SK-N-SH (cell line): ENCODE results near the gene ATRN. TPM values are rescaled to one million over a fixed set of nuclear protein-coding genes. Genes with fewer than 3 reads are reported as not detected.

ENCODE experiments used
- CTCF ChIA-PET: fragments of 300-600, 350-600 bp; formaldehyde crosslinking; extraction: SDS; loops from one replicate; lab custom pipeline; 2021; lab: Yijun Ruan, JAX
- POLR2A ChIA-PET: fragments of 350-600 bp; sonication (Branson Sonifier 250); formaldehyde crosslinking; extraction: SDS; loops from one replicate; lab custom pipeline; 2020; ENCODE audit warnings: antibody characterized with exemption, inconsistent platforms; lab: Yijun Ruan, JAX
- DNase-seq: peaks from one replicate; pipeline ENCODE4 v3.0.0; 2012
- H2AFZ ChIP-seq: fragments of 200-600 bp; sonication (generic); 2 replicates; pipeline ENCODE4 v1.8.1; 2016; ENCODE audit warnings: antibody characterized with exemption, mild to moderate bottlenecking, low read depth
- H3F3A ChIP-seq: fragments of 200-600 bp; sonication (generic); replicated peaks from 2 replicates; pipeline ENCODE3; 2016; ENCODE audit warnings: antibody characterized with exemption, mild to moderate bottlenecking; ENCODE audit not compliant: insufficient read depth
- H3K27ac ChIP-seq, 2 experiments: fragments of 200-500 bp in 1 of 2; fragments of 200-600 bp in 1 of 2; sonication (Bioruptor generic) in 1 of 2; sonication (generic), shearing (Covaris generic) in 1 of 2; 2 replicates each; pipeline versions ENCODE4 v1.5.1 to v1.6.1; 2014 to 2016; ENCODE audit warnings: low read depth in 2 of 2, inconsistent platforms in 1 of 2, low read length in 1 of 2, mild to moderate bottlenecking in 1 of 2, mixed read lengths in 1 of 2
- H3K27me3 ChIP-seq: fragments of 200-600 bp; sonication (generic), shearing (Covaris generic); 2 replicates; pipeline ENCODE4 v1.6.1; 2016; ENCODE audit warnings: mixed run types; ENCODE audit not compliant: insufficient read depth
- H3K36me3 ChIP-seq, 2 experiments: fragments of 200-500 bp in 1 of 2; fragments of 200-600 bp in 1 of 2; sonication (Bioruptor generic) in 1 of 2; sonication (generic) in 1 of 2; replicated peaks in 1 of 2; 2 replicates each; pipeline versions ENCODE3 to v1.5.1; 2014 to 2016; ENCODE audit warnings: low read length in 1 of 2, mild to moderate bottlenecking in 1 of 2; ENCODE audit not compliant: insufficient read depth in 2 of 2, control insufficient read depth in 1 of 2
- H3K4me1 ChIP-seq, 2 experiments: fragments of 200-500 bp in 1 of 2; fragments of 200-600 bp in 1 of 2; sonication (Bioruptor generic) in 1 of 2; sonication (generic), shearing (Covaris generic) in 1 of 2; 2 replicates each; pipeline versions ENCODE4 v1.5.1 to v1.6.1; 2014 to 2016; ENCODE audit warnings: low read depth in 1 of 2, low read length in 1 of 2, mixed run types in 1 of 2; ENCODE audit not compliant: insufficient read depth in 2 of 2, control insufficient read depth in 1 of 2
- H3K4me2 ChIP-seq: fragments of 200-600 bp; sonication (generic), shearing (Covaris generic); 2 replicates; pipeline ENCODE4 v1.6.1; 2017; ENCODE audit warnings: mixed run types
- H3K4me3 ChIP-seq, 2 experiments: fragments of 200-500 bp in 1 of 2; fragments of 200-600 bp in 1 of 2; sonication (Bioruptor generic) in 1 of 2; sonication (generic), shearing (Covaris generic) in 1 of 2; 2 replicates each; pipeline versions ENCODE4 v1.5.1 to v1.8.1; 2014 to 2016; ENCODE audit warnings: low read depth in 2 of 2, inconsistent platforms in 1 of 2, low read length in 1 of 2, mild to moderate bottlenecking in 1 of 2, mixed read lengths in 1 of 2, moderate library complexity in 1 of 2
- H3K79me2 ChIP-seq: fragments of 200-600 bp; sonication (generic); 2 replicates; pipeline ENCODE4 v1.8.1; 2017; ENCODE audit warnings: mild to moderate bottlenecking; ENCODE audit not compliant: insufficient read depth
- H3K9ac ChIP-seq: fragments of 200-600 bp; sonication (generic); 2 replicates; pipeline ENCODE4 v1.6.1; 2017; ENCODE audit warnings: mixed run types
- H3K9me2 ChIP-seq: fragments of 200-600 bp; sonication (generic); 2 replicates; pipeline ENCODE4 v1.6.1; 2017; ENCODE audit warnings: mixed run types
- H3K9me3 ChIP-seq: fragments of 200-600 bp; sonication (generic); 2 replicates; pipeline ENCODE4 v1.6.1; 2017; ENCODE audit warnings: mixed run types, mild to moderate bottlenecking, moderate library complexity
- H4K20me1 ChIP-seq: fragments of 200-600 bp; sonication (generic); 2 replicates; pipeline ENCODE4 v1.6.1; 2017; ENCODE audit warnings: mild to moderate bottlenecking, mixed run types; ENCODE audit not compliant: insufficient read depth
- ELF1 ChIP-seq: IDR thresholded peaks from 2 replicates; pipeline ENCODE4 v1.4.0; 2012
- EP300 ChIP-seq, 2 experiments: IDR thresholded peaks; 2 replicates each; pipeline versions ENCODE4 v1.4.0 to v1.6.1; 2012; ENCODE audit warnings: borderline replicate concordance in 1 of 2, low read depth in 1 of 2, low read length in 1 of 2
- FOSL2 ChIP-seq: IDR thresholded peaks from 2 replicates; pipeline ENCODE4 v1.4.0; 2012; ENCODE audit warnings: low read depth, mild to moderate bottlenecking, moderate library complexity, borderline replicate concordance
- FOXJ3 ChIP-seq: sonication (generic); formaldehyde crosslinking; IDR thresholded peaks from 2 replicates; pipeline ENCODE4 v1.5.1; 2020; ENCODE audit warnings: mild to moderate bottlenecking, missing genetic modification reagents
- GABPA ChIP-seq: IDR thresholded peaks from 2 replicates; pipeline ENCODE4 v1.4.0; 2012; ENCODE audit warnings: low read depth, mild to moderate bottlenecking
- GATA2 ChIP-seq: sonication (generic); formaldehyde crosslinking; IDR thresholded peaks from 2 replicates; pipeline ENCODE4 v1.5.0; 2020; ENCODE audit warnings: mild to moderate bottlenecking, missing genetic modification reagents
- JUND ChIP-seq: IDR thresholded peaks from 2 replicates; pipeline ENCODE4 v1.4.0; 2012
- NRF1 ChIP-seq: IDR thresholded peaks from 2 replicates; pipeline ENCODE4 v1.6.1; 2012; ENCODE audit warnings: low read depth, mild to moderate bottlenecking, low read length
- RXRA ChIP-seq: IDR thresholded peaks from 2 replicates; pipeline ENCODE4 v1.4.0; 2012; ENCODE audit warnings: low read depth, mild to moderate bottlenecking, borderline replicate concordance
- SIN3A ChIP-seq: IDR thresholded peaks from 2 replicates; pipeline ENCODE4 v1.6.1; 2012; ENCODE audit warnings: low read depth, mild to moderate bottlenecking, low read length, moderate library complexity, borderline replicate concordance
- SMC3 ChIP-seq: IDR thresholded peaks from 2 replicates; pipeline ENCODE4 v1.6.1; 2012; ENCODE audit warnings: low read depth, low read length, improper control_type of control experiment
- TAF1 ChIP-seq: IDR thresholded peaks from 2 replicates; pipeline ENCODE4 v1.6.1; 2012; ENCODE audit warnings: low read depth, mild to moderate bottlenecking, low read length, moderate library complexity, borderline replicate concordance
- WGBS: methylation state at CpG from one replicate; pipeline ENCODE4 v1.1.6; 2017; ENCODE audit warnings: low lambda C conversion rate; 5-methylcytosine and 5-hydroxymethylcytosine counted together
- polyA plus RNA-seq, 3 experiments: library from polyadenylated mRNA; depleted of rRNA; stranded (reverse); fragments of >200 nt; gene quantifications; 2 replicates each; pipeline ENCODE4 v1.2.3, GENCODE V29; 2012
- TF ChIP-seq, protein P1 (sequence below): IDR thresholded peaks from 2 replicates; pipeline ENCODE4 v1.6.1; 2012; ENCODE audit warnings: mild to moderate bottlenecking, low read depth, low read length, moderate library complexity
- TF ChIP-seq, protein P2 (sequence below): fragments of 150-350 bp; IDR thresholded peaks from 2 replicates; pipeline ENCODE4 v1.6.1; 2017; ENCODE audit warnings: antibody characterized with exemption, low read length, low read depth, borderline replicate concordance
- TF ChIP-seq, protein P3 (sequence below): fragments of 150-350 bp; IDR thresholded peaks from 2 replicates; pipeline ENCODE4 v1.6.1; 2016; ENCODE audit warnings: mild to moderate bottlenecking, low read depth, low read length
- TF ChIP-seq, protein P4 (sequence below): IDR thresholded peaks from 2 replicates; pipeline ENCODE4; 2012

The ATRN gene
- polyA plus RNA-seq, 1 of the 3 experiments (the other 2 are of a cell fraction), result 33.8 TPM

DNA sequence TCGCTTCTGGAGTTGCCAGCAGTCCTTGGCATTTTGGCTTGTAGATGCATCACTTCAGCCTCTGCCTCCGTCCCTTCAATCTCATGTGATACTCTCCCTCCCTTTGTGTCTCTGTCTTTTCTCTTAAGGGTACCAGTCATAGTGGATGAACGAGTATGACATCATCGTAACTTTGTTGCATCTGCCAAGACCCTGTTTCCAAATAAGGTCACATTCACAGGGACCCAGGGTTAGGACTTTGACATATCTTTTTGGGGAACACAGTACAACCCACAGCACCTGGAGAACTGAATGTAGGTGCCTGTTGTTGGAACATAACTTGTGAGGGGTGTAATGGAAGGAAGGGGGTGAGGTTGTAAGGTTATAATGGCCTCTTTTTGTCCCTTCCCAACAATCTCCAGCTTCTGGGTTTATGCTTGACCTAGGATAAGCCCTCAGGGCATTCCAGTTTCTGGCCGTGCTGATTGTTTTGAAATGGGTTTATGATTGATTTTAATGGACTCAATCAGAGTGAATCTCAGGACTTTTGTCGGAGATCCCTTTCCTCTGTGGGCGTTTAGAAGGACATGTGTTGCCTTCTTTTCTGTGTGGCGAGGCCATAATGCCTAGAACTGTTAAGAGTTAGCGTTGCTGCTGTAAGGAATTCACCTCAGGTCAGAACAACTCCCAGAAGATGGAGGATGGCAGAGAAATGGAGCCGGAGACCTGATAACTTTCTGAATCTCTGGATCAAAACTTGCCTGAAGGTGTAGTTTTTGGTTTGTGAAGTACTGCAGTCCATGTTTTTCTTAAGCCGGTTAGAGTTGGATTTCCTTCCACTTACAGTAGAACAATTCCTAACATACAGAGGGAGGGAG, 9.2 kb downstream of the ATRN start:
- Histone ChIP-seq H3K79me2 (peaks cover 36% of the 10 kb centered on the region), H3K4me3 (no peak overlapping the region), H2AFZ (no peak overlapping the region), H3K9me3 (no peaks in the 10 kb centered on the region), H3K27me3 (no peaks in the 10 kb centered on the region), H3K4me1 (peaks cover 0 to 13% of the 10 kb centered on the region in 2 experiments; a peak in 2 of 4 replicates), H3K9me2 (no peaks in the 10 kb centered on the region), H3K9ac (no peak overlapping the region), H3K27ac (no peak overlapping the region), H3K4me2 (no peak overlapping the region), H3K36me3 (no peaks in the 10 kb centered on the region), H3F3A (peaks cover 11% of the 10 kb centered on the region), H4K20me1 (peaks cover 3% of the 10 kb centered on the region; the same call in 1 of the 2 replicates)
- ChIA-PET CTCF (no interaction called here), POLR2A (no interaction called here)
- DNase-seq, result no peak
- TF ChIP-seq, protein P1, sequence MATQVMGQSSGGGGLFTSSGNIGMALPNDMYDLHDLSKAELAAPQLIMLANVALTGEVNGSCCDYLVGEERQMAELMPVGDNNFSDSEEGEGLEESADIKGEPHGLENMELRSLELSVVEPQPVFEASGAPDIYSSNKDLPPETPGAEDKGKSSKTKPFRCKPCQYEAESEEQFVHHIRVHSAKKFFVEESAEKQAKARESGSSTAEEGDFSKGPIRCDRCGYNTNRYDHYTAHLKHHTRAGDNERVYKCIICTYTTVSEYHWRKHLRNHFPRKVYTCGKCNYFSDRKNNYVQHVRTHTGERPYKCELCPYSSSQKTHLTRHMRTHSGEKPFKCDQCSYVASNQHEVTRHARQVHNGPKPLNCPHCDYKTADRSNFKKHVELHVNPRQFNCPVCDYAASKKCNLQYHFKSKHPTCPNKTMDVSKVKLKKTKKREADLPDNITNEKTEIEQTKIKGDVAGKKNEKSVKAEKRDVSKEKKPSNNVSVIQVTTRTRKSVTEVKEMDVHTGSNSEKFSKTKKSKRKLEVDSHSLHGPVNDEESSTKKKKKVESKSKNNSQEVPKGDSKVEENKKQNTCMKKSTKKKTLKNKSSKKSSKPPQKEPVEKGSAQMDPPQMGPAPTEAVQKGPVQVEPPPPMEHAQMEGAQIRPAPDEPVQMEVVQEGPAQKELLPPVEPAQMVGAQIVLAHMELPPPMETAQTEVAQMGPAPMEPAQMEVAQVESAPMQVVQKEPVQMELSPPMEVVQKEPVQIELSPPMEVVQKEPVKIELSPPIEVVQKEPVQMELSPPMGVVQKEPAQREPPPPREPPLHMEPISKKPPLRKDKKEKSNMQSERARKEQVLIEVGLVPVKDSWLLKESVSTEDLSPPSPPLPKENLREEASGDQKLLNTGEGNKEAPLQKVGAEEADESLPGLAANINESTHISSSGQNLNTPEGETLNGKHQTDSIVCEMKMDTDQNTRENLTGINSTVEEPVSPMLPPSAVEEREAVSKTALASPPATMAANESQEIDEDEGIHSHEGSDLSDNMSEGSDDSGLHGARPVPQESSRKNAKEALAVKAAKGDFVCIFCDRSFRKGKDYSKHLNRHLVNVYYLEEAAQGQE, result no peak
- TF ChIP-seq GABPA, result no peak
- TF ChIP-seq SMC3, result no peak
- TF ChIP-seq FOXJ3 (CRISPR knock-in tag), result no peak
- TF ChIP-seq RXRA, result no peak
- TF ChIP-seq GATA2 (CRISPR knock-in tag), result no peak
- TF ChIP-seq SIN3A, result no peak
- TF ChIP-seq ELF1, result no peak
- no peak for TF ChIP-seq EP300 (IDR thresholded peaks at IDR 0.05; ENCODE audit: borderline replicate concordance in 1 of 2, low read depth in 1 of 2, low read length in 1 of 2)
- TF ChIP-seq, protein P2, sequence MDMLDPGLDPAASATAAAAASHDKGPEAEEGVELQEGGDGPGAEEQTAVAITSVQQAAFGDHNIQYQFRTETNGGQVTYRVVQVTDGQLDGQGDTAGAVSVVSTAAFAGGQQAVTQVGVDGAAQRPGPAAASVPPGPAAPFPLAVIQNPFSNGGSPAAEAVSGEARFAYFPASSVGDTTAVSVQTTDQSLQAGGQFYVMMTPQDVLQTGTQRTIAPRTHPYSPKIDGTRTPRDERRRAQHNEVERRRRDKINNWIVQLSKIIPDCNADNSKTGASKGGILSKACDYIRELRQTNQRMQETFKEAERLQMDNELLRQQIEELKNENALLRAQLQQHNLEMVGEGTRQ, result no peak
- TF ChIP-seq, protein P3, sequence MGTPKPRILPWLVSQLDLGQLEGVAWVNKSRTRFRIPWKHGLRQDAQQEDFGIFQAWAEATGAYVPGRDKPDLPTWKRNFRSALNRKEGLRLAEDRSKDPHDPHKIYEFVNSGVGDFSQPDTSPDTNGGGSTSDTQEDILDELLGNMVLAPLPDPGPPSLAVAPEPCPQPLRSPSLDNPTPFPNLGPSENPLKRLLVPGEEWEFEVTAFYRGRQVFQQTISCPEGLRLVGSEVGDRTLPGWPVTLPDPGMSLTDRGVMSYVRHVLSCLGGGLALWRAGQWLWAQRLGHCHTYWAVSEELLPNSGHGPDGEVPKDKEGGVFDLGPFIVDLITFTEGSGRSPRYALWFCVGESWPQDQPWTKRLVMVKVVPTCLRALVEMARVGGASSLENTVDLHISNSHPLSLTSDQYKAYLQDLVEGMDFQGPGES, result no peak
- no peak for TF ChIP-seq TAF1
- no peak for TF ChIP-seq FOSL2
- TF ChIP-seq, protein P4, sequence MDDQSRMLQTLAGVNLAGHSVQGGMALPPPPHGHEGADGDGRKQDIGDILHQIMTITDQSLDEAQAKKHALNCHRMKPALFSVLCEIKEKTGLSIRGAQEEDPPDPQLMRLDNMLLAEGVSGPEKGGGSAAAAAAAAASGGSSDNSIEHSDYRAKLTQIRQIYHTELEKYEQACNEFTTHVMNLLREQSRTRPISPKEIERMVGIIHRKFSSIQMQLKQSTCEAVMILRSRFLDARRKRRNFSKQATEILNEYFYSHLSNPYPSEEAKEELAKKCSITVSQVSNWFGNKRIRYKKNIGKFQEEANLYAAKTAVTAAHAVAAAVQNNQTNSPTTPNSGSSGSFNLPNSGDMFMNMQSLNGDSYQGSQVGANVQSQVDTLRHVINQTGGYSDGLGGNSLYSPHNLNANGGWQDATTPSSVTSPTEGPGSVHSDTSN, result no peak
- no peak for TF ChIP-seq NRF1
- no peak for TF ChIP-seq JUND
- WGBS, result 84% methylated on average over 11 of the region's 11 CpGs
